Glutamatergic neuron (in vitro differentiated cells): Measurements from ENCODE around the gene SLCO2A1. TPM values are rescaled to one million over a fixed set of nuclear protein-coding genes. Genes with fewer than 3 reads are reported as not detected.

Experiments
- DNase-seq: peaks from one replicate; pipeline ENCODE4 v3.0.0; 2022
- H3K27ac Mint-ChIP-seq: one replicate; pipeline ENCODE4 v1.8.0; 2020; ENCODE audit warnings: mild to moderate bottlenecking, mixed read lengths, inconsistent platforms; ENCODE audit not compliant: unreplicated experiment
- H3K27me3 Mint-ChIP-seq: one replicate; pipeline ENCODE4 v1.8.0; 2020; ENCODE audit warnings: mild to moderate bottlenecking, moderate library complexity, mixed read lengths, inconsistent platforms; ENCODE audit not compliant: unreplicated experiment
- H3K36me3 Mint-ChIP-seq: one replicate; pipeline ENCODE4 v1.8.0; 2020; ENCODE audit warnings: mild to moderate bottlenecking, mixed read lengths, inconsistent platforms; ENCODE audit not compliant: unreplicated experiment
- H3K4me1 Mint-ChIP-seq: one replicate; pipeline ENCODE4 v1.8.0; 2020; ENCODE audit warnings: mild to moderate bottlenecking, low read depth, mixed read lengths, inconsistent platforms; ENCODE audit not compliant: unreplicated experiment
- H3K4me3 Mint-ChIP-seq: one replicate; pipeline ENCODE4 v1.8.0; 2020; ENCODE audit warnings: mild to moderate bottlenecking, mixed read lengths, inconsistent platforms; ENCODE audit not compliant: unreplicated experiment
- H3K9me3 Mint-ChIP-seq: one replicate; pipeline ENCODE4 v1.8.0; 2020; ENCODE audit warnings: mild to moderate bottlenecking, moderate library complexity, mixed read lengths, inconsistent platforms; ENCODE audit not compliant: unreplicated experiment
- CTCF ChIP-seq: fragments of 200-600 bp; sonication (generic); IDR thresholded peaks from one replicate; pipeline ENCODE4 v1.5.0; 2021; ENCODE audit not compliant: partially characterized antibody, unreplicated experiment
- total RNA-seq: library from RNA; stranded (reverse); fragmentation: NEBNext Ultra II Directional; extraction: Animal tissue kit (Norgen Biotek cat#: 25700); gene quantifications from one replicate; pipeline ENCODE4 v1.2.1, GENCODE V29; 2021; ENCODE audit not compliant: unreplicated experiment

SLCO2A1 gene
- total RNA-seq, 1 donor from 2014 or later, result not detected

DNA sequence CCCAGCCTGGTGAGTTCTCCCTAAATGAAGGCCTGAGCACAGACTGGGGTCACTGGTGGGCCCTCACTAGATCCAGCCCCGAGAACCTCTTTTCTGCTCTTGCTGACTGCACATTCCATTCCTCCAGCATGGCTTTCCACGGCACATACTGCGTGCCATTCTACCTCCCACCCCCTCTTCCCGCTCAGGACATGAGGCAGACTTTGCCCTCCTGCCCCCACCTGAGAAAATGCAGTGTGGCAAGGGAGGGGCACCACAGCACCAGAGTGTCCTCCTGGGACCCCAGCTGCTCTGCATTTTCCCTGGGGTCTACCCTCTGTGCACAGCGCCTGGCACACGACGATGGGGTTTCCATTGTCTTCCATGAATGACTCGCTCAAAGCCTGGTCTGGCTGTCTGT lies 6.1 kb upstream of the SLCO2A1 start:
- DNase-seq, result no peak
- H3K4me3 Mint-ChIP-seq, result no peak overlapping the region

DNA sequence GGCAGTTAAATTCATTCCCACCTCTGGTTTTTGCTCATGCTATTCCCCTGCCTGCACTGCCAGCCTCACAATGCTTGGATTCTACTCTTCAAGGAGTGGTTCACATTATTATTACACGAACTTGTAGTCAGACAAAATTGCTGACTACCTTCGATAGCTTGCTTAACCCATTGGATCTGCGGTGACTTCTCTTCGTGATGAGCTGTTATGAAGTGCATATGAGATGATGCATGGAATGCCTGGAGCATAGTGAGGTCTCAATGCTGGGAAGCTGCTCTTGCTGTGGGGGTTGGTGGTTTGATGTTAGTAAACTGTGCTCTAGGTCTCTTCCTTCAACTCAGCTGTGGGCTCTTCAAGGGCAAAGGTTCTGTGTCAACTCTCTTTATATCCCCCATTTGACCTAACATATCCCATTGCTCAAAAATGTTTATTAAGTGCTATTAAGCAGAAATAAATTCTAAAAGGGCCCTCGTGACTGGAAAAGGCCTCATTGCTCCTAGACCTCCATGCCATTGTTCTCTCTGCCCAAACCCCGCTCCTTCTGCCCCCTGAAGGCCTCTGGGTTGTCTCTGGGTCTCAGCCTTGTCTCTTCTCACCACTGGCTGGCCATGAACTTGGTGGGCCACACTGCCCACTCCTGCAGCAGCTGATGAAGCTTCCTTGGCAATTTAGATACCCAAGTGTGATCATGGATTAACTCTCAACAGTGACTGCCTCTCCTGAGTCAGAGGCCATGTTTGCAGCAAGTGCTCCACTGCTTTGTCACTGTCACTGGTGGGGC lies 4.5 kb upstream of the SLCO2A1 start:
- Mint-ChIP-seq H3K4me3 (no peak overlapping the region), H3K27me3 (peaks cover 6% of the 10 kb centered on the region), H3K36me3 (peaks cover 8% of the 10 kb centered on the region), H3K9me3 (peaks cover 8% of the 10 kb centered on the region), H3K27ac (no peak overlapping the region), H3K4me1 (peaks cover 2% of the 10 kb centered on the region)
- no peak for TF ChIP-seq CTCF
- no peak for DNase-seq

More for the DNA sequence above, 6.1 kb upstream of the SLCO2A1 start:
- no peak overlapping the region for H3K27ac Mint-ChIP-seq
- H3K4me1 Mint-ChIP-seq, result no peaks in the 10 kb centered on the region
- H3K36me3 Mint-ChIP-seq, result peaks cover 10% of the 10 kb centered on the region
- peaks cover 2% of the 10 kb centered on the region for H3K27me3 Mint-ChIP-seq
- TF ChIP-seq CTCF, result no peak
- H3K9me3 Mint-ChIP-seq, result peaks cover 9% of the 10 kb centered on the region

DNA sequence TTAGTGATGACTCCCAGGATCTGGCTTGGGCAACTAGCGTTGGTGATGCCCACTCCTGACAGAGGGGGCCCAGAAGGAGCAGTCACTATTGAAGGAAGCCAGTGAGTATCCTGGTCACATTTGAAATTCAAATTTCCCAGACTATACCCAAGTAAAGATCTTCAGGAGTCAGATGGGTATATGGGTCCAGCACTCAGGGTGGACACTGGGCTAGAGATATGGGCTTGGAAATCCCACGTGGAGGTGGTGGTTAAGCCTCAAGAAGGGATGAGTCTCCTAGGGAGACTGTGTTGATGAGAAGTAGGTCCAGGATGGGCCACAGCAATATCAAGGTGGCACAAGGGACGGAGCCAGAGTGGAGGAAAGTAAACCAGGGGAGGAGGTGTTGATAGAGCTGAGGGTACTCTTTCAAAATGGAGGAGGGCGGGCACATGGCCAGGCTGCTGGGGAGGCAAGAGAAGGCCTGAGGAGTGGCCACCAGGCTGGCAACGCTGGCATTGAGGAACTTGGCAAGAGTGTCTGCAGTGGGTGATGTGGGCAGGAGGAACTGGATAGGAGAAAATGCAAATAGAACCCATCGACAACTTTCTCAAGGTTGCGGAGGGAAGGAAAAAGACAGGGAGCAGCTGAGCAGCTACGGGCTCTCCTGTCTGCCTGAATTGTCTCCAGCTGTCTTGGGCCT lies 3.7 kb upstream of the SLCO2A1 start:
- Mint-ChIP-seq H3K27ac (no peak overlapping the region), H3K4me1 (peaks cover 2% of the 10 kb centered on the region), H3K9me3 (peaks cover 6% of the 10 kb centered on the region), H3K27me3 (peaks cover 8% of the 10 kb centered on the region), H3K4me3 (no peak overlapping the region), H3K36me3 (peaks cover 8% of the 10 kb centered on the region)
- no peak for DNase-seq
- TF ChIP-seq CTCF, result no peak

DNA sequence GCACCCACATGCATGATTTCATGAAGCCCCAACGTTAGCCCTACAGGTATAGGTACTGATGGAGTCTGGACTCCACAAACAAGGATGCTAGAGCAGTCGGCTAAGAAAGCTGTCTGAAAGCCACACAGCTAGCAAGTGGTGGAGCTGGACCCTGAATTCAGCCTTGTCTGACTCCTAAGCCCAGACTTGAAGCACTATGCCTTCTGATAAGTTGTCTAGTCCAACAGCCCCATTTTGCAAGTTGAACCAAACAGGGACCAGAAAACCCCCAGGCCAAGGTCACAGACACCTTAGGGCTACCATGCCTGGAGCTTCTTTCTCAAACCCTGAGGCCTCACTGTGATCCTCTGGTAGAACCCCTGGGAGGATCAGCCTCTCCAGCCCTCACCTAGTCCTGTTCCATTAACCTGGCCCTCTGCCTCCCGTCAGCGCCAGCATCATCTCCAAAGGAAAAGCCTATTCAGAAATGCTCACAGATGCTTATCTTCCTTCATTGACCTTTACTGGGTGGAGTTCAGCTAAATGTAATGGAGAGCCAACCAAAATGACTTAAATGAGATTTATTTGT lies 1.7 kb upstream of the SLCO2A1 start:
- peaks cover 15% of the 10 kb centered on the region for H3K27me3 Mint-ChIP-seq
- peaks cover 8% of the 10 kb centered on the region for H3K36me3 Mint-ChIP-seq
- H3K4me1 Mint-ChIP-seq, result peaks cover 2% of the 10 kb centered on the region
- no peak for DNase-seq
- H3K27ac Mint-ChIP-seq, result no peak overlapping the region
- H3K9me3 Mint-ChIP-seq, result peaks cover 3% of the 10 kb centered on the region
- no peak for TF ChIP-seq CTCF
- no peak overlapping the region for H3K4me3 Mint-ChIP-seq
